Body of pancreas (tissue), 4 donors: ENCODE data around the gene C1QTNF3. TPM values are rescaled to one million over a fixed set of nuclear protein-coding genes. Genes with fewer than 3 reads are reported as not detected.

Experiments used
- ATAC-seq: fragments of 150-250 bp; one replicate; pipeline ENCODE4 v1.9.1; 2016
- DNase-seq, 4 donors: peaks; one replicate each; pipeline ENCODE4 v3.0.0-alpha.2; 2019
- H3K27ac ChIP-seq, 4 donors: fragments of 200-600 bp; sonication (generic); 1 replicate in 3 of 4; 2 replicates in 1 of 4; pipeline versions ENCODE4 v1.5.1 to v1.6.1; 2016 to 2019; ENCODE audit warnings: mild to moderate bottlenecking in 1 of 4, mixed read lengths in 1 of 4, moderate library complexity in 1 of 4
- H3K27me3 ChIP-seq, 2 donors: fragments of 200-600 bp; sonication (generic); one replicate each; pipeline ENCODE4 v1.6.0; 2016; ENCODE audit warnings: mild to moderate bottlenecking in 1 of 2
- H3K36me3 ChIP-seq, 2 donors: fragments of 200-600 bp; sonication (generic); replicated peaks in 1 of 2; 2 replicates each; pipeline ENCODE4 v1.5.1; 2016; ENCODE audit warnings: low read depth in 2 of 2; ENCODE audit not compliant: insufficient read depth in 1 of 2
- H3K4me1 ChIP-seq: fragments of 200-600 bp; sonication (generic); one replicate; pipeline ENCODE4 v1.6.0; 2016
- H3K4me3 ChIP-seq, 2 donors: fragments of 200-600 bp; sonication (generic); 1 replicate in 1 of 2; 2 replicates in 1 of 2; pipeline ENCODE4 v1.5.1; 2016 to 2019
- H3K9me3 ChIP-seq, 3 donors: fragments of 200-600 bp; sonication (generic); 1 replicate in 2 of 3; 2 replicates in 1 of 3; pipeline ENCODE4 v1.5.1; 2016
- POLR2A ChIP-seq, 3 donors: fragments of 450-650 bp; IDR thresholded peaks; one replicate each; pipeline ENCODE4 v1.6.1; 2016; ENCODE audit warnings: antibody characterized with exemption in 3 of 3, mild to moderate bottlenecking in 2 of 3
- WGBS, 2 donors: methylation state at CpG; one replicate each; pipeline ENCODE4 v1.1.5; 2017; 5-methylcytosine and 5-hydroxymethylcytosine counted together
- intact Hi-C: fragments of 100-400 bp; cut with DNase I; formaldehyde crosslinking; loops from one replicate; pipeline ENCODE4 v1.15.1; 2023
- total RNA-seq, 2 donors: library from RNA; depleted of rRNA; stranded (reverse); fragments of >200 nt; gene quantifications; one replicate each; pipeline ENCODE4 v1.1.0, GENCODE V29; 2016
- TF ChIP-seq, protein P1 (sequence below), 7 experiments: fragments of 450-650 bp in 4 of 7; fragments of 200-600 bp in 3 of 7; sonication (generic) in 3 of 7; IDR thresholded peaks; one replicate each; pipeline ENCODE4 v1.5.1; 2016 to 2019; ENCODE audit warnings: antibody characterized with exemption in 7 of 7

Gene C1QTNF3
- total RNA-seq, 2 donors from 2014 or later, result 0.99 to 8.3 TPM

DNA sequence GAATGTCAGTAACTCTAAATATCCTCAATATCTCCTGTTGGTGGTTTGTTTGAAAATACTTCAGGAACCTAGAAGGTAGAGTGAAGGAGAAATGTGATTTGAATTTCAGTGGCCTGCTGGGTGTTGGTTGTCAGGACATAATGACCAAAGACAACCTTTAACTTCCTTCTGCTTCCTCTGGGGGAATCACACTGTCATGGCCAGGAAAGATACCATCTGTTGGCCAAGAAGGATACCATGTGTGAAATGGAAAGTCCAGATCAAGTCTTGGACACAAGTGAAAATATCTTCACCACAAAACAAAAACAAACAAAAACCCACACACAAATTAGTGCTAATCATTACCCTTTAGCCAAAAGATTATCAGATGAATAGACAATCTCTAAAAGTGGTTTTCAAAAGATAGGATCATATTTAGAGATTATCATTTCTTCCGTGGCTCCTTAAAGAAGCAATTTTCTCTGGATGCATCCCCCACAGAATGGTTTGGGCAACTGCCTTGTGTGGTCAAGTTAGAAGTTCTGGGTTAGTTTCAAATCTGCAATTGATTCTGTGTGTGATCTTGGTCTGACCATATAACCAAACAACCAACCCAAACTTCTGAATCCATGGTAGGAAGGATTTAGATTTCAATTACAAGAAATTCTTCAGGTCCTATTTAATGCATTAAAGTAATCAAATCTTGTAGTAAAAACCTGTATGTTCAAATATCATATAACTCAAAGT, 1.6 kb downstream of the C1QTNF3 start:
- Histone ChIP-seq H3K9me3 (no peaks in the 10 kb centered on the region), H3K27me3 (no peaks in the 10 kb centered on the region), H3K4me1 (peaks cover 41% of the 10 kb centered on the region), H3K36me3 (no peaks in the 10 kb centered on the region), H3K4me3 (no peak overlapping the region), H3K27ac (no peak overlapping the region)
- intact Hi-C loops, result no loop called here
- no peak for TF ChIP-seq POLR2A (IDR thresholded peaks at IDR 0.05)
- TF ChIP-seq, protein P1, sequence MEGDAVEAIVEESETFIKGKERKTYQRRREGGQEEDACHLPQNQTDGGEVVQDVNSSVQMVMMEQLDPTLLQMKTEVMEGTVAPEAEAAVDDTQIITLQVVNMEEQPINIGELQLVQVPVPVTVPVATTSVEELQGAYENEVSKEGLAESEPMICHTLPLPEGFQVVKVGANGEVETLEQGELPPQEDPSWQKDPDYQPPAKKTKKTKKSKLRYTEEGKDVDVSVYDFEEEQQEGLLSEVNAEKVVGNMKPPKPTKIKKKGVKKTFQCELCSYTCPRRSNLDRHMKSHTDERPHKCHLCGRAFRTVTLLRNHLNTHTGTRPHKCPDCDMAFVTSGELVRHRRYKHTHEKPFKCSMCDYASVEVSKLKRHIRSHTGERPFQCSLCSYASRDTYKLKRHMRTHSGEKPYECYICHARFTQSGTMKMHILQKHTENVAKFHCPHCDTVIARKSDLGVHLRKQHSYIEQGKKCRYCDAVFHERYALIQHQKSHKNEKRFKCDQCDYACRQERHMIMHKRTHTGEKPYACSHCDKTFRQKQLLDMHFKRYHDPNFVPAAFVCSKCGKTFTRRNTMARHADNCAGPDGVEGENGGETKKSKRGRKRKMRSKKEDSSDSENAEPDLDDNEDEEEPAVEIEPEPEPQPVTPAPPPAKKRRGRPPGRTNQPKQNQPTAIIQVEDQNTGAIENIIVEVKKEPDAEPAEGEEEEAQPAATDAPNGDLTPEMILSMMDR (IDR thresholded peaks at IDR 0.05), result no peak
- WGBS, 2 donors, result 81% methylated on average over 1 of the region's 1 CpG
- no peak for ATAC-seq
- DNase-seq, result no peak

DNA sequence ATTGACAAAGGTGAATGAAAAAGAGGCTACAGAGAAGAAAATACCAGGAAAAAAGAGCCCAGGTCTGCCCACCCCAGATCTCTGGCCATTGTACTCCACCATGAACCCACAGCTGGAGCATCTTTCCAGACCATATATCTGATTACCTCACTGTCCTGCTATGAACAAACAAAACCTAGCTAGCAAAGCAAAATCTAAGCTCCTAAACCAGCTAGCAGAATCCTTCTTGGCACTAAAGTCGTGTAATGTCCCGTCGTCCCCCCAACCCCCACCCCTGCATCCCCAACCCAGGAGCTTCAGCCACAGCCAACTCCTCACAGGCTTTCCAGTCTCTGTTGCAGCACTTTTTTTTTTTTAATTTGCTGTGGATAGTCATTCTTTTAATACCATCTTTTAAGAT, 2.5 kb downstream of the C1QTNF3 start:
- Histone ChIP-seq H3K4me3 (no peak overlapping the region), H3K27me3 (no peaks in the 10 kb centered on the region), H3K4me1 (peaks cover 31% of the 10 kb centered on the region), H3K9me3 (no peaks in the 10 kb centered on the region), H3K27ac (no peak overlapping the region), H3K36me3 (no peaks in the 10 kb centered on the region)
- ATAC-seq, result no peak
- WGBS, 2 donors, result 82 to 92% methylated on average over 3 of the region's 3 CpGs
- DNase-seq, result no peak
- intact Hi-C loops, result no loop called here
- TF ChIP-seq, protein P1 (IDR thresholded peaks at IDR 0.05), result no peak
- TF ChIP-seq POLR2A (IDR thresholded peaks at IDR 0.05), result no peak

DNA sequence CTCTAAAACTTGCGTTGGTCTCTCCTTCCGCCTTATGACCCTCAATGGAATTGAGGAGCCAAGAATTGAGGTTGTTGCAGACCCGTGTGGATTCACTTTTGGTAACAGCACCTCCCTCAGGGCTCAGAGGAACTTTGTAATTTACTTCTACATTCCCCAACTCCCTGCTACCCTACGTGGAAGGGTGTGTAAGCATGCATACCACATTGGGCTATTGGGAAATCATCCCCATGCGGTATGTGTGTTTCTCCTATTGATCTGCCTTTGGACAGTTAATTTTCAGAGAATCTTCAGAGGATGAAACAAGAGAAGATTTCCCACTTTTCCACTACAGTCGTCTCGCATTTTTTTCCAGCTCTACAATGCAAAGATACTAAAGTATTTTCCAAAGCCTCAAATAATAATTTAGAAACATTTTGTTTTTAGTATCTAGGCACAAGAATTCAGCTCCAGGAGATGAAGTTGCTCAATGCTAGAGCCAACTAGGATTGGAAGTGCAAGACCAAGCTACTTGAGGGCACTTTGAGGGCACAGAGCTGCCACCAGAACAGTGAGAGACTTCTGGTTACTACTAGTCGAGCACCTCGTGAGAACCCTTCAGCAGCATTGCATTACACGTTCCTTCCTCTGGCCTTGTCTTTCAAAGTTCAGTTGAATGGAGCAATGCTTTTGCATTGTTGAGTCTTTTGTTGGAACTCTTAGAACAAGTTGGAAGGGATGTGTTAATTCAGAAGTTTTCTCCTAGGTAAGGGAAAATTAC, 3.4 kb downstream of the C1QTNF3 start:
- intact Hi-C loops, result no loop called here
- 93 to 95% methylated on average over 10 of the region's 10 CpGs for WGBS, 2 donors
- no peaks in the 10 kb centered on the region for H3K9me3 ChIP-seq
- no peaks in the 10 kb centered on the region for H3K36me3 ChIP-seq
- no peak for TF ChIP-seq POLR2A (IDR thresholded peaks at IDR 0.05)
- TF ChIP-seq, protein P1 (IDR thresholded peaks at IDR 0.05), result no peak
- no peak overlapping the region for H3K4me3 ChIP-seq
- ATAC-seq, result no peak
- no peak for DNase-seq
- no peaks in the 10 kb centered on the region for H3K27me3 ChIP-seq
- no peak overlapping the region for H3K27ac ChIP-seq
- peaks cover 31% of the 10 kb centered on the region for H3K4me1 ChIP-seq

DNA sequence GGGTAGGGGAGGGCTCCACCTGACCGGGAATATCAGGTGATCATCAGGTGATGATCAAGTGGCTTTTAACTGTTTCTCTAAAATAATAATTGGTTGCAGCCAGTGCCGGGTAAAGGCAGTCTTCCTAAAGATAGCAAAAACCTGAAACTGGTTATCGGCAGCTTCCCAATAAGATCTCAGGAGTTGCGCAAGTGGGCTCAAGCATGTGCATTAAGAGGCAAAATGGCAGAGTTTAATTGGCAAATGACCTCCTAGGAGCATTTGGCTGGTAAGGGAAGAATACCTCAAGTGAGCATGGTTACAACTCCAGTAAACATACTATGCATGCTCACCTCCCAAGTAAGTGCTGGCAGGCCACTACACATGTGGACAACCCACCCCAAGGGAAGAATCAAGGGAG, 4.2 kb downstream of the C1QTNF3 start:
- Histone ChIP-seq H3K4me1 (peaks cover 27% of the 10 kb centered on the region), H3K4me3 (no peak overlapping the region), H3K27ac (no peak overlapping the region), H3K9me3 (no peaks in the 10 kb centered on the region), H3K27me3 (no peaks in the 10 kb centered on the region), H3K36me3 (no peaks in the 10 kb centered on the region)
- ATAC-seq (no peak), DNase-seq (no peak)
- 98 to 100% methylated on average over 4 of the region's 4 CpGs for WGBS, 2 donors
- no peak for TF ChIP-seq POLR2A (IDR thresholded peaks at IDR 0.05)
- TF ChIP-seq, protein P1 (IDR thresholded peaks at IDR 0.05), result no peak
- intact Hi-C loops, result no loop called here
